Bronchial smooth muscle cell (primary cell): ENCODE results near the gene SMDT1. TPM values are rescaled to one million over a fixed set of nuclear protein-coding genes. Genes with fewer than 3 reads are reported as not detected.

Source experiments
- total RNA-seq: library from RNA; depleted of rRNA; stranded (reverse); fragments of >200 nt; gene quantifications from 2 replicates; pipeline ENCODE4 v1.2.1, GENCODE V29; 2014

SMDT1 gene, protein sequence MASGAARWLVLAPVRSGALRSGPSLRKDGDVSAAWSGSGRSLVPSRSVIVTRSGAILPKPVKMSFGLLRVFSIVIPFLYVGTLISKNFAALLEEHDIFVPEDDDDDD
- 12.3 and 12.8 TPM in 2 replicates for total RNA-seq

DNA sequence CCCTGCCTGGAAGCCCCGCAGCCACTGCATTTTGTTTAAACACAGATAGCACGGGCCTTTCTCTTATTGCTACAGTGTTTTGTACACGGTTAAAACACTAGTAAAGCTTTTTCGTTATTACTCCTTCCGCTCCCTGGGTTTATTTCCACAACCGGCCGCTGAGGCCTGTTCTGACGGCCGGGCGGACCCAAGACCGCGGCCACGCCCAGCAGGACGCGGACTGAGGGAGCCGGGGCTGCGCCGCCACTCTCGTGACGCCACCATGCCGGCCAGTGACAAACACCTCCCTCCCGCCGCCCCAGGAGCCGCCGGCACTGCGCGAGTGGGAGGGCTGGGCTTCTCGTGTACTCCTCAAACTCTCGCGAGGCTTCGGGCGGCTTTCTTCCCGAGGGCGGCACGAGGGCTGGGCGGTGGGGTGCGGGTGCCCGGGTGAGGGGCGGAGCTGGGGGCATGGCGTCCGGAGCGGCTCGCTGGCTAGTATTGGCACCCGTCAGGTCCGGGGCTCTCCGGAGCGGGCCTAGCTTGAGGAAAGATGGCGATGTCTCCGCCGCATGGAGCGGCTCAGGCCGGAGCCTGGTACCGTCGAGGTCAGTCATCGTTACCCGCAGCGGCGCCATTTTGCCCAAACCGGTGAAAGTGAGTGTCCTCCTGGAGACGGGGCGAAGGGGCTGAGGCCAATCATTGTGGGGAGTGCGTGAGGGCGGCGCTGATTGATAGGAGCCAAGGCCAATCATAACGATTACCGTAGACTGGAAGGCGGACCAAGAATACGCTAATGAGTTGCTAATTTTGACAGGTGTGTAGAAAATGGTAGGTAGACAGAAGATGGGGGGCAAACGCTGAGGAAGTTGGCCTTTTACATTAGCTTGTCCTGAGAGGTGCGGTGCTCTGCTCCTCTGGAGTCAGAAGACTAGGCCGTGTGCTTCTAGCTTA, at the start of gene SMDT1:
Gene SMDT1, plus strand, starts transcription at position 382 of the 933 bp plus-strand sequence. Its CDS starts 69 bp downstream, at position 451.

DNA sequence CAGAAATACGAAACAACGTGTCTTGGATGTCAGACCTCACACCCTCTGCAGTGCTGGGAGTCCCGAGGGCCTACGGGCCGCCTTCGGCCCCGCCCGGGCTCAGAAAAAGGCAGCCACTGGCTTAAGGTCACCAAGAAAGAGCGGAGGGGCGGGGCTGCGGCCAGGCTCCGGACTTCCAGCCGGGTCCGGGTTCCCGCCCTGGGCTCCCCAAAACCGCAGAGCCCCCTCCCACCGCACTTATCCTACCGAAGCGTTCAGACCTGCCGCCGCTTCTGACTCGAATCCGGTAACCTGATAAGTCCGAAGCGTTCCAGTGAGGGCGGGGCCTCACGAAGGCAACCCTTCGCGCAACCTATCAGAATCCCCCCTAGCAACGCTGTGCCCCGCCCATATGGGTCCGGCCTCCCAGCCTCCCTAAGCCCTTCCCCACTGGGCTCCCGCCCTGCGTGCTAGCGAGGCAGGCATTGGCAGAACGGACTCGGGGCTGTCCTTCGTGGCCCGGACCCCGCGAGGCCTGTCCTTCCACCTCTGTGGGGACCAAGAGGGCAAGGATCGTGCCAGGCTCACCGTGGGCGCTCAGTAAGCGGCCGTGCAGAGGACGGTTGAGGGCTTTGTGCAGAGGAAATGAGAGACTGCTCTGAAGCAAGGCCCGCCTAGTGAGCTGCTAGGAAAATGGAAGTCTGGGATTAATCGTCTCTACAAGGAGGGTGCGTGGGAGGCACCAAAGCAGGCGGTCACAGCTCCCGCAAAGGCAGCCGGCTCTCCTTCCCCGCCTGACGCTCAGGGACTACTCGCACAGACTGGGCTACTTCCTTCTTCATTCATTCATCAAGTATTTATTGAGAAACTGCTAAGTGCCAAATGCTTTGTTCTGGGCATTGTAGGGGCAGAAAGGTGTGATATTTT, 8.7 kb upstream of the SMDT1 start, which contains the start of gene NAGA:
Gene NAGA, minus strand, starts transcription at position 296 of the 906 bp plus-strand sequence. CDS start 515 bp downstream, outside the sequence.

DNA sequence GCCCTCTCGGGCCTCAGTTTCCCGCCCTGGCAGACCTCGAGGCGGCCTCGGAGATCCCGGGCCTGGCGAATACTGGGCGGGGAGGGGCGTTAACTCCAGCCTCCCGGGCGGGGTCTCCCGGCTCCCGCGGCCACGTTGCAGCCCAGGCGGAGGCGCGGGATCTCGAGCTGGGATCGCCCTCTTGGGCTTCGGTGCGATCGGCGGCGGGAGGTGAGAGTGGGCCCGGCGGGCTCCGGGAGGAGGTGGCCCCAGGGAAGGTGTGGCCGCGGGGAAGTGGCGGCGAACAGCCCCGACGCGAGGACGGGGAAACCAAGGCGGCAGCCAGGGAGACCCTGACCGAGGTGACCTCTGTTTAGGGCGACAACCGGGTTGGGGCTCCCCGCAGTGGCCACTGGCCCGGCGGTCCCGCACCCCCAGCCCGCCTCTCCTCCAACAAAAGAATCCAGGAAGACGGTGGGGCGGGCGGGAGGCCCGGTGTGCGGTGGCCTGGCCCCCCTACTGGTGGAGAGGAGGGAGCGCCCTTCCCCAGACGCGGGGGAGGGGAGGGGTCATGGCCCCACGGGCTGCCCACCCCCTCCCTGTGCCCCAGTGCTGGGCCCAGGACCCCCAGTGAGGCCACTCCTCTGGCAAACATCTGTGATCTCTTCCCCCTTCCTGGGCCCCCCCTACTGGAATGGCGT, 5.2 kb upstream of the SMDT1 start, which contains the start of gene PHETA2:
Gene PHETA2, plus strand, starts transcription at position 117 of the 680 bp plus-strand sequence. CDS start 3,046 bp downstream, outside the sequence.

DNA sequence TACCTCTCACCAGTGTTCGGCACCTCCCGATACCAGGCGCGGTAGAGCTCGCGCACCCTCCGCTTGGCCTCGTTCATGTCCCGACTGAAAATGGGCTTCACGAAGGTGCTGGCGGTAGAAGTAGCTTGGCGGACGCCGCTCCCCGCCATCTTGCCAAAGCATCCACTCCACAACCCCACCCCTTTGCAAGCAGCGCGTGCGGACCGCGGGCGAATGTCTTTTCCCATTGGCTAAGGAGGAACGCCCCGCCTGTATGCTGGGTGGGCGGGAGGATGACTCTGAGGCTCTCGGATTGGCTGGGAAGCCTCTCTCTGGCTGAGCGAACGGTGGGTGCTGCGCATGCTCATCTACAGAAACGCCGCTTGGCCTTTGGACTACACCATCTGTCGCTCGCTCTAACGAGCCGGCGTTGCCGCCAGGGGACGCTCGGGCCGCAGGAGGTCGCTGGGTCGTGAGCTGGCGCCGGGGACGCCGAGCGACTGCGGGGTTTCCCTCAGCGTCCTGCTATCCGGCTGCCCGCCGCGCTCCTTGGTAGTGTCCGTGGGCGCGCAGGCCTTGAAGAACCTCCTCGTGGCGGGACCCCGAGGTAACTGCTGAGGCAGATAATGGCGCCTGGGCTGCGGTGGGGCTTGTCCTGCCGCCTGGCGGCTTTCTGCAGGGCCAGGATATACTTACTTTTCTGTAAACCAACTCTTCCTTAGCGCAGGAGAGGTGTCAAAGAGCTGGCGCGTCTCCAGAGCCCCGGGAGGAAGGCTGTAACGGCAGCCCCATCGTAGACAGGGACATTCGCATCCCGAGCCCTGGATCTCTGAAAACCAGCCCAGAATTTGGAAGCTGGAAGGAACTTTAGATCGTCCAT, 11.3 kb downstream of the SMDT1 start, which contains the start of gene NDUFA6:
Gene NDUFA6, minus strand, starts transcription at position 177 of the 859 bp plus-strand sequence. Its CDS starts 28 bp downstream, at position 149.

DNA sequence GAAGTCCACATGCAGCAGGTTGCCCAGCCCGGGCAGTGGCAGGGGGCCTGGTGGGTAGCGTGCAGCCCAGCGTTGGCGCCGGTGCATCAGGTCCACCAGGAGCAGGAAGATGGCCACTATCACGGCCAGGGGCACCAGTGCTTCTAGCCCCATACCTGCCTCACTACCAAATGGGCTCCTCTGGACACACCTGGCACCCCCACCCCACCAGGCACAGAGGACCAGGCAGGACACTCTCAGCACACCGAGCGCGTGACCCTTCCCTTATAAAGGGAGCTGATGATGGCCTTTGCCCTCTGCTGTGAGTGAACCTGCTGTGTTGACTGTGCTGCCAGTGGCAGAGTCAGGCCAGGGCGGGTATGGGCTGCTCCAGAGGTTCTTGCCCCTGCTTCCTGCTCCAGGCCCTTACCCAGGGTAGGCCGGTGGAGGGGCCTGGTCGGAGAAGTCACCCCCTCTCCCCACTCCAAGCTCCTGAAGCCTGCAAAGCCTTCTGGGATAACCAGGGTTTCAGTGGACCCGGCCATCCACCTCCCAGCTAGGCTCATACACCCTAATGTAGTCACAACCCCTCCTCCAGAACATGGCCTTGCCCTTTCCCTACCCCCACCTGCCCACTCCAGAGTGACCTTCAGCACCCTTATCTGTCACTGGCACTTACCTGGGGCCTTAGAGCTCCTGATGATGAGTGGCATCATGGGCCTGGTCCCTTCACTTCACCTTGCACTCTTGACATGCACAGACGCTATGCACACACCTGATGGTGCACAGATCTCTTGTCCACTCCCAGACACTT, 51.3 kb downstream of the SMDT1 start, which contains the start of gene CYP2D6:
Gene CYP2D6, minus strand, starts transcription at position 172 of the 793 bp plus-strand sequence. Its CDS starts 19 bp downstream, at position 153.

Other genes starting within 250 kb of the SMDT1 start
- gene SREBF2, start 246.6 kb upstream of the SMDT1 start, total RNA-seq, result 39.7 and 53.0 TPM in 2 replicates
- not detected in 2 replicates for gene SHISA8, start 164.6 kb upstream of the SMDT1 start, total RNA-seq
- gene TNFRSF13C, start 152.9 kb upstream of the SMDT1 start, total RNA-seq, result under 0.01 TPM in 1 of 2 replicates, not detected in the other
- 1.9 and 3.9 TPM in 2 replicates for gene CENPM, start 132.5 kb upstream of the SMDT1 start, total RNA-seq
- gene SEPTIN3, start 110.3 kb upstream of the SMDT1 start, total RNA-seq, result under 0.01 and 0.26 TPM in 2 replicates
- 0.16 and 0.77 TPM in 2 replicates for gene WBP2NL, start 80.9 kb upstream of the SMDT1 start, total RNA-seq
- gene NAGA, start 8.9 kb upstream of the SMDT1 start, total RNA-seq, result 30.9 and 43.1 TPM in 2 replicates
- gene PHETA2, start 5.5 kb upstream of the SMDT1 start, total RNA-seq, result 10.4 and 20.0 TPM in 2 replicates
- gene NDUFA6, start 11.1 kb downstream of the SMDT1 start, total RNA-seq, result 72.2 and 94.8 TPM in 2 replicates
- gene CYP2D6, start 51.1 kb downstream of the SMDT1 start, total RNA-seq, result 0.16 and 0.60 TPM in 2 replicates
- 13.6 and 14.5 TPM in 2 replicates for gene TCF20, start 191.0 kb downstream of the SMDT1 start, total RNA-seq